ENCODE data around the gene ZCCHC3. TPM values are rescaled to one million over a fixed set of nuclear protein-coding genes. Genes with fewer than 3 reads are reported as not detected.

Gene ZCCHC3
- polyA plus RNA-seq, 2 of the 4 experiments (the other 2 are of a cell fraction), result 17.4 to 17.7 TPM

DNA sequence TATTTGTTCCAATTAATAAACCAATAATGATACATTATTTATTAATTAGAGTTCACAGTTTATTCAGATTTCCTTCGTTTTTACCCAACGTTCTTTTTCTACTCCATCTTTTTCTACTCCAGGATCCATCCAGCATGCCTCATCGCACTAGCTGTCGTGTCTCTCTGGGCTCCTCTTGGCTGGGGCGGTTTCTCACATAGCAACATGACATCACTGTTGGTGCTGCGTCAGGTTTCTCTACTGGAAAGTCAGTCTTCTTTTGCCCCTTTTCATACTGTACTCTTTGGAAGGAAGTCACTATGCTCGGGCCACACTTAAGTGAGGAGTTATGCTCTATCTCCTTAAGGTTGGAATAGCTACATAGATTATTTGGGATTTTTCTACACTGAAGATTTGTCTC, 14.2 kb downstream of the ZCCHC3 start:
- Histone ChIP-seq H3K4me2 (no peak overlapping the region), H3K27ac (no peak overlapping the region), H3K9me3 (no peaks in the 10 kb centered on the region), H3K4me3 (no peak overlapping the region), H3K4me1 (peaks cover 6% of the 10 kb centered on the region)
- FAIRE-seq, result no peak
- no peak for ATAC-seq
- ChIA-PET CTCF (interaction anchor here (0.7 to 2.0 kb wide), 6 partner anchors 8 to 49 kb away, joined by 3 to 11 read pairs (median 4); no protein-coding TSS in a partner anchor), POLR2A (interaction anchor here (0.9 kb wide), 1 partner anchor 13 kb away, joined by 4 read pairs; the partner anchor contains the start of gene SOX12)
- 87% methylated on average over 7 of the region's 7 CpGs for WGBS (ENCODE audit: missing lambda C conversion rate)
- TF ChIP-seq ZSCAN20 (CRISPR knock-in tag; IDR thresholded peaks at IDR 0.05) (no peak), CBX2 (IDR thresholded peaks at IDR 0.05; ENCODE audit: borderline replicate concordance, low read depth) (no peak), KDM5A (IDR thresholded peaks at IDR 0.05) (no peak), KDM1A (IDR thresholded peaks at IDR 0.05; ENCODE audit: low read depth) (no peak), MAX (IDR thresholded peaks at IDR 0.05) (no peak), ZC3H11A (IDR thresholded peaks at IDR 0.05) (no peak), PHF8 (IDR thresholded peaks at IDR 0.05; ENCODE audit: borderline replicate concordance, low read depth) (no peak), EP300 (IDR thresholded peaks at IDR 0.05) (no peak), ZFP36 (IDR thresholded peaks at IDR 0.05; ENCODE audit: borderline replicate concordance, partially characterized antibody) (no peak), RNF2 (IDR thresholded peaks at IDR 0.05; ENCODE audit: borderline replicate concordance, low read depth) (no peak), MYC (IDR thresholded peaks at IDR 0.05; ENCODE audit: borderline replicate concordance, low read length) (no peak), TP53 (CRISPR knock-in tag; IDR thresholded peaks at IDR 0.05) (no peak), CBX8 (IDR thresholded peaks at IDR 0.05) (no peak), TFCP2L1 (CRISPR knock-in tag; IDR thresholded peaks at IDR 0.05) (no peak), RFX5 (IDR thresholded peaks at IDR 0.05) (no peak), BHLHE40 (IDR thresholded peaks at IDR 0.05; ENCODE audit: low read depth, low read length) (no peak), HMGXB4 (CRISPR knock-in tag; IDR thresholded peaks at IDR 0.05; ENCODE audit: borderline replicate concordance) (no peak), MAFK (IDR thresholded peaks at IDR 0.05; ENCODE audit: partially characterized antibody) (no peak)
- TF ChIP-seq, protein P1, sequence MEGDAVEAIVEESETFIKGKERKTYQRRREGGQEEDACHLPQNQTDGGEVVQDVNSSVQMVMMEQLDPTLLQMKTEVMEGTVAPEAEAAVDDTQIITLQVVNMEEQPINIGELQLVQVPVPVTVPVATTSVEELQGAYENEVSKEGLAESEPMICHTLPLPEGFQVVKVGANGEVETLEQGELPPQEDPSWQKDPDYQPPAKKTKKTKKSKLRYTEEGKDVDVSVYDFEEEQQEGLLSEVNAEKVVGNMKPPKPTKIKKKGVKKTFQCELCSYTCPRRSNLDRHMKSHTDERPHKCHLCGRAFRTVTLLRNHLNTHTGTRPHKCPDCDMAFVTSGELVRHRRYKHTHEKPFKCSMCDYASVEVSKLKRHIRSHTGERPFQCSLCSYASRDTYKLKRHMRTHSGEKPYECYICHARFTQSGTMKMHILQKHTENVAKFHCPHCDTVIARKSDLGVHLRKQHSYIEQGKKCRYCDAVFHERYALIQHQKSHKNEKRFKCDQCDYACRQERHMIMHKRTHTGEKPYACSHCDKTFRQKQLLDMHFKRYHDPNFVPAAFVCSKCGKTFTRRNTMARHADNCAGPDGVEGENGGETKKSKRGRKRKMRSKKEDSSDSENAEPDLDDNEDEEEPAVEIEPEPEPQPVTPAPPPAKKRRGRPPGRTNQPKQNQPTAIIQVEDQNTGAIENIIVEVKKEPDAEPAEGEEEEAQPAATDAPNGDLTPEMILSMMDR (IDR thresholded peaks at IDR 0.05), result no peak
- TF ChIP-seq, protein P2, sequence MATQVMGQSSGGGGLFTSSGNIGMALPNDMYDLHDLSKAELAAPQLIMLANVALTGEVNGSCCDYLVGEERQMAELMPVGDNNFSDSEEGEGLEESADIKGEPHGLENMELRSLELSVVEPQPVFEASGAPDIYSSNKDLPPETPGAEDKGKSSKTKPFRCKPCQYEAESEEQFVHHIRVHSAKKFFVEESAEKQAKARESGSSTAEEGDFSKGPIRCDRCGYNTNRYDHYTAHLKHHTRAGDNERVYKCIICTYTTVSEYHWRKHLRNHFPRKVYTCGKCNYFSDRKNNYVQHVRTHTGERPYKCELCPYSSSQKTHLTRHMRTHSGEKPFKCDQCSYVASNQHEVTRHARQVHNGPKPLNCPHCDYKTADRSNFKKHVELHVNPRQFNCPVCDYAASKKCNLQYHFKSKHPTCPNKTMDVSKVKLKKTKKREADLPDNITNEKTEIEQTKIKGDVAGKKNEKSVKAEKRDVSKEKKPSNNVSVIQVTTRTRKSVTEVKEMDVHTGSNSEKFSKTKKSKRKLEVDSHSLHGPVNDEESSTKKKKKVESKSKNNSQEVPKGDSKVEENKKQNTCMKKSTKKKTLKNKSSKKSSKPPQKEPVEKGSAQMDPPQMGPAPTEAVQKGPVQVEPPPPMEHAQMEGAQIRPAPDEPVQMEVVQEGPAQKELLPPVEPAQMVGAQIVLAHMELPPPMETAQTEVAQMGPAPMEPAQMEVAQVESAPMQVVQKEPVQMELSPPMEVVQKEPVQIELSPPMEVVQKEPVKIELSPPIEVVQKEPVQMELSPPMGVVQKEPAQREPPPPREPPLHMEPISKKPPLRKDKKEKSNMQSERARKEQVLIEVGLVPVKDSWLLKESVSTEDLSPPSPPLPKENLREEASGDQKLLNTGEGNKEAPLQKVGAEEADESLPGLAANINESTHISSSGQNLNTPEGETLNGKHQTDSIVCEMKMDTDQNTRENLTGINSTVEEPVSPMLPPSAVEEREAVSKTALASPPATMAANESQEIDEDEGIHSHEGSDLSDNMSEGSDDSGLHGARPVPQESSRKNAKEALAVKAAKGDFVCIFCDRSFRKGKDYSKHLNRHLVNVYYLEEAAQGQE (IDR thresholded peaks at IDR 0.05), result no peak
- DNase-seq (ENCODE audit: low read depth in 1 of 2, low spot score in 1 of 2), result no peak

DNA sequence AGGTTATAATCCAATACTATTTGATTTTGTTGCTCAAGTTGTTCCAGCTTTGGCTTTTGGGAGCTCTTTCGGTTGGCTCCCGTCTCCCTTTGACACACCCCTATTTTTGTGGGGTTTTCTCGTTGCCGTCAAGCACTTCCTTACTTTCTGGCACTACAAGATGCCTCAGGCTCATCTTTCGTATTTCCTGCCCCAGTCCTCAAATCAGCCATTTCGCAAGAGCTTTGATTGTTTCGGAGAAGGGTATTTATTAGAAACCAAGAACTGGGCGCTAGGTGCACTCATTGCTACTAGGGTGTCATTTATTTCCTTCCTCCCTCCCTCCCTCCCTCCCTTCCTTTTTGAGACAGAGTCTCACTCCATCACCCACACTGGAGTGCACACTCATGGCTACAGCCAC, 14.7 kb downstream of the ZCCHC3 start:
- CTCF ChIA-PET, result interaction anchor here (0.7 to 2.0 kb wide), 6 partner anchors 9 to 49 kb away, joined by 3 to 11 read pairs (median 4); no protein-coding TSS in a partner anchor
- H3K4me2 ChIP-seq, result no peak overlapping the region
- peaks cover 6% of the 10 kb centered on the region for H3K4me1 ChIP-seq
- DNase-seq (ENCODE audit: low read depth in 1 of 2, low spot score in 1 of 2), result no peak
- H3K9me3 ChIP-seq, result no peaks in the 10 kb centered on the region
- WGBS (ENCODE audit: missing lambda C conversion rate), result 93% methylated on average over 8 of the region's 8 CpGs
- POLR2A ChIA-PET, result interaction anchor here (0.9 kb wide), 1 partner anchor 13 kb away, joined by 4 read pairs; the partner anchor contains the start of gene SOX12
- ATAC-seq, result no peak
- no peak overlapping the region for H3K27ac ChIP-seq
- TF ChIP-seq HMGXB4 (CRISPR knock-in tag; IDR thresholded peaks at IDR 0.05; ENCODE audit: borderline replicate concordance) (no peak), GATA3 (IDR thresholded peaks at IDR 0.05; ENCODE audit: borderline replicate concordance) (no peak), HOXB5 (CRISPR knock-in tag; IDR thresholded peaks at IDR 0.05) (no peak), HOXB13 (CRISPR knock-in tag; IDR thresholded peaks at IDR 0.05; ENCODE audit: low read depth) (no peak)
- FAIRE-seq, result no peak
- no peak overlapping the region for H3K4me3 ChIP-seq
